ENCODE data around the gene NEURL4.

- TF ChIP-seq CTCF (IDR thresholded peaks at IDR 0.05; ENCODE audit: low read depth, low read length, missing input control) (no peak), RAD21 (IDR thresholded peaks at IDR 0.05) (no peak)
These were observed 39.7 kb downstream of the NEURL4 start for GRCh38 chr17:7289256-7290032.

Data from liver (tissue), 3 donors.